Panc1 (cell line): ENCODE data around the gene EP400. TPM values are rescaled to one million over a fixed set of nuclear protein-coding genes. Genes with fewer than 3 reads are reported as not detected.

Experiments used
- ATAC-seq: fragments of 200-7000 bp; cut with Tn5 transposase; 2 replicates; pipeline ENCODE4 v1.9.1; 2020; ENCODE audit warnings: mild to moderate bottlenecking, moderate library complexity
- BruUV-seq: library from RNA; stranded (reverse); fragments of 400-500 nt; replicated peaks from 2 replicates; lab custom pipeline; 2021; lab: Mats Ljungman, UMichigan
- CTCF ChIA-PET: fragments of 300-600 bp; sonication (Branson Sonifier 250); formaldehyde crosslinking; loops from one replicate; lab custom pipeline; 2022; ENCODE audit warnings: antibody characterized with exemption; lab: Charles Lee
- POLR2A ChIA-PET: fragments of 300-600 bp; sonication (Branson Sonifier 250); formaldehyde crosslinking; loops from one replicate; lab custom pipeline; 2022; ENCODE audit warnings: antibody characterized with exemption; lab: Charles Lee
- DNase-seq: peaks from one replicate; pipeline ENCODE4 v3.0.0-alpha.2; 2010; ENCODE audit warnings: low read depth, low spot score
- H3K27ac ChIP-seq: 2 replicates; pipeline ENCODE4 v1.5.1; 2011; ENCODE audit warnings: mild to moderate bottlenecking, low read length, inconsistent platforms
- H3K27me3 ChIP-seq: fragments of 200-500 bp; sonication (Bioruptor generic); 2 replicates; pipeline ENCODE4 v1.6.0; 2014; ENCODE audit warnings: low read length, inconsistent platforms; ENCODE audit not compliant: control insufficient read depth, insufficient read depth
- H3K36me3 ChIP-seq: fragments of 200-500 bp; sonication (Bioruptor generic); 2 replicates; pipeline ENCODE4 v1.5.1; 2014; ENCODE audit warnings: inconsistent platforms, mild to moderate bottlenecking, low read length, moderate library complexity; ENCODE audit not compliant: control insufficient read depth, insufficient read depth
- H3K4me1 ChIP-seq: 2 replicates; pipeline ENCODE4 v1.5.1; 2011; ENCODE audit warnings: inconsistent platforms, mild to moderate bottlenecking, low read length, moderate library complexity; ENCODE audit not compliant: control insufficient read depth, insufficient read depth
- H3K4me3 ChIP-seq, 2 experiments: 2 replicates each; pipeline ENCODE4 v1.5.1; 2011 to 2012; ENCODE audit warnings: low read depth in 2 of 2, low read length in 2 of 2, mild to moderate bottlenecking in 2 of 2, inconsistent platforms in 1 of 2, moderate library complexity in 1 of 2
- H3K9me3 ChIP-seq: fragments of 200-500 bp; sonication (Bioruptor generic); 2 replicates; pipeline ENCODE4 v1.5.1; 2014; ENCODE audit warnings: low read depth, mild to moderate bottlenecking, inconsistent platforms, low read length, moderate library complexity; ENCODE audit not compliant: control insufficient read depth, insufficient read depth
- CTCF ChIP-seq: fragments of 450-650 bp; IDR thresholded peaks from 2 replicates; pipeline ENCODE4 v1.5.1; 2017; ENCODE audit warnings: mild to moderate bottlenecking
- POLR2AphosphoS5 ChIP-seq: IDR thresholded peaks from 2 replicates; pipeline ENCODE4 v1.6.1; 2012; ENCODE audit warnings: mild to moderate bottlenecking, low read depth, low read length, moderate library complexity
- REST ChIP-seq, 2 experiments: IDR thresholded peaks; 2 replicates each; pipeline ENCODE4 v1.6.1; 2011 to 2012; ENCODE audit warnings: low read depth in 2 of 2, control low read depth in 1 of 2, low read length in 1 of 2, mild to moderate bottlenecking in 1 of 2, moderate library complexity in 1 of 2; ENCODE audit not compliant: insufficient read depth in 1 of 2
- SIN3A ChIP-seq: IDR thresholded peaks from 2 replicates; pipeline ENCODE4 v1.6.1; 2012; ENCODE audit warnings: low read depth, mild to moderate bottlenecking, low read length, moderate library complexity, borderline replicate concordance; ENCODE audit not compliant: insufficient read depth
- TCF7L2 ChIP-seq: IDR thresholded peaks from 2 replicates; pipeline ENCODE4 v1.6.1; 2011; ENCODE audit warnings: mild to moderate bottlenecking, low read depth, low read length, inconsistent platforms
- in situ Hi-C: cut with HindIII; loops from 2 replicates; pipeline ENCODE4 v1.10.0; 2016; ENCODE audit warnings: low sequenced_read_pairs, low pct_unique_long_range_greater_than_20kb
- intact Hi-C: fragments of 100-400 bp; cut with micrococcal nuclease; formaldehyde crosslinking; loops from one replicate; pipeline ENCODE4 v1.10.0; 2022; ENCODE audit not compliant: unreplicated experiment
- total RNA-seq: library from RNA; stranded (reverse); gene quantifications from one replicate; pipeline ENCODE4 v1.2.1, GENCODE V29; 2021; ENCODE audit not compliant: unreplicated experiment

Gene EP400
- total RNA-seq, 1 experiment from 2014 or later = 59.4 TPM

GRCh38 chr12:132114667-132115066, 164.9 kb downstream of the EP400 start:
- H3K9me3 ChIP-seq = no peaks in the 10 kb centered on the region
- no TSS peak for BruUV-seq
- TF ChIP-seq TCF7L2 (no peak), REST (IDR thresholded peaks at IDR 0.05; ENCODE audit: insufficient read depth in 1 of 2, low read depth in 2 of 2, low read length in 1 of 2) (no peak), POLR2AphosphoS5 (no peak), CTCF (no peak), SIN3A (no peak)
- DNase-seq = no peak
- no peak for ATAC-seq
- in situ Hi-C loops = no loop called here
- no peaks in the 10 kb centered on the region for H3K4me1 ChIP-seq
- ChIA-PET CTCF (no interaction called here), POLR2A (no interaction called here)
- peaks cover 5% of the 10 kb centered on the region for H3K36me3 ChIP-seq
- intact Hi-C loops = no loop called here
- no peaks in the 10 kb centered on the region for H3K27me3 ChIP-seq
- no peak overlapping the region for H3K4me3 ChIP-seq
- no peak overlapping the region for H3K27ac ChIP-seq

- Histone ChIP-seq H3K27me3 (no peaks in the 10 kb centered on the region), H3K27ac (no peak overlapping the region), H3K4me1 (no peaks in the 10 kb centered on the region), H3K9me3 (no peaks in the 10 kb centered on the region), H3K36me3 (peaks cover 5% of the 10 kb centered on the region), H3K4me3 (no peak overlapping the region)
- ChIA-PET POLR2A (no interaction called here), CTCF (no interaction called here)
- BruUV-seq = no TSS peak
- TF ChIP-seq CTCF = no peak
- TF ChIP-seq SIN3A = no peak
- no peak for TF ChIP-seq REST (IDR thresholded peaks at IDR 0.05; ENCODE audit: insufficient read depth in 1 of 2, low read depth in 2 of 2, low read length in 1 of 2)
- no peak for TF ChIP-seq POLR2AphosphoS5
- TF ChIP-seq TCF7L2 = no peak
- intact Hi-C loops = no loop called here
- DNase-seq (no peak), ATAC-seq (no peak)
- in situ Hi-C loops = no loop called here
Measured at GRCh38 chr12:132115500-132115899, 165.8 kb downstream of the EP400 start.
